GM23338 (cell line): ENCODE results near the gene CCDC43. TPM values are rescaled to one million over a fixed set of nuclear protein-coding genes. Genes with fewer than 3 reads are reported as not detected.

Experiments
- ATAC-seq: fragments of 200-7000 bp; cut with Tn5 transposase; 3 replicates; pipeline ENCODE4 v1.9.1; 2020
- DNase-seq: peaks from one replicate; pipeline ENCODE4 v3.0.0-alpha.2; 2015; ENCODE audit warnings: low spot score
- H2AFZ ChIP-seq: fragments of 200-600 bp; sonication (generic); 2 replicates; pipeline ENCODE4 v1.8.0; 2016; ENCODE audit warnings: antibody characterized with exemption, mild to moderate bottlenecking, moderate library complexity
- H3F3A ChIP-seq: fragments of 200-600 bp; sonication (generic); replicated peaks from 2 replicates; pipeline ENCODE4 v1.8.0; 2017; ENCODE audit warnings: antibody characterized with exemption, mixed run types, low read depth
- H3K27ac ChIP-seq: fragments of 200-600 bp; sonication (generic); 2 replicates; pipeline ENCODE4 v1.6.1; 2016; ENCODE audit warnings: low read depth
- H3K27me3 ChIP-seq: fragments of 200-600 bp; sonication (generic); 2 replicates; pipeline ENCODE4 v1.8.0; 2016; ENCODE audit warnings: mild to moderate bottlenecking, mixed run types, moderate library complexity; ENCODE audit not compliant: insufficient read depth
- H3K36me3 ChIP-seq: fragments of 200-600 bp; sonication (generic); 2 replicates; pipeline ENCODE4 v1.8.0; 2016; ENCODE audit warnings: mild to moderate bottlenecking; ENCODE audit not compliant: insufficient read depth
- H3K4me1 ChIP-seq: fragments of 200-600 bp; sonication (generic); 2 replicates; pipeline ENCODE4 v1.8.0; 2016; ENCODE audit warnings: mild to moderate bottlenecking, moderate library complexity; ENCODE audit not compliant: insufficient read depth
- H3K4me2 ChIP-seq: fragments of 200-600 bp; sonication (generic); 2 replicates; pipeline ENCODE4 v1.7.1; 2017; ENCODE audit warnings: mixed run types
- H3K4me3 ChIP-seq: fragments of 200-600 bp; sonication (generic); 2 replicates; pipeline ENCODE4 v1.6.1; 2016; ENCODE audit warnings: mixed run types
- H3K79me2 ChIP-seq: fragments of 200-600 bp; sonication (generic); replicated peaks from 2 replicates; pipeline ENCODE4 v1.8.0; 2017; ENCODE audit warnings: mild to moderate bottlenecking; ENCODE audit not compliant: insufficient read depth
- H3K9me2 ChIP-seq: fragments of 200-600 bp; sonication (generic); 2 replicates; pipeline ENCODE4 v1.8.0; 2017; ENCODE audit not compliant: insufficient read depth
- H4K20me1 ChIP-seq: fragments of 200-600 bp; sonication (generic); replicated peaks from 2 replicates; pipeline ENCODE4 v1.8.0; 2017; ENCODE audit warnings: mild to moderate bottlenecking; ENCODE audit not compliant: insufficient read depth
- H3K27ac Mint-ChIP-seq: 2 replicates; pipeline ENCODE4 v1.8.0; 2020; ENCODE audit warnings: inconsistent platforms, mild to moderate bottlenecking, moderate library complexity, mixed read lengths
- H3K27me3 Mint-ChIP-seq: 3 replicates; pipeline ENCODE4 v1.8.0; 2022; ENCODE audit warnings: low read depth, mild to moderate bottlenecking, moderate library complexity, mixed read lengths, inconsistent platforms; ENCODE audit not compliant: insufficient read depth, poor library complexity
- H3K36me3 Mint-ChIP-seq: 3 replicates; pipeline ENCODE4 v1.8.0; 2021; ENCODE audit warnings: low read depth, mild to moderate bottlenecking, inconsistent platforms, moderate library complexity, mixed read lengths
- H3K4me1 Mint-ChIP-seq: 3 replicates; pipeline ENCODE4 v1.8.0; 2020; ENCODE audit warnings: mild to moderate bottlenecking, inconsistent platforms, mixed read lengths
- H3K4me3 Mint-ChIP-seq: 3 replicates; pipeline ENCODE4 v1.8.0; 2021; ENCODE audit warnings: moderate library complexity, mild to moderate bottlenecking, inconsistent platforms, mixed read lengths
- H3K9me3 Mint-ChIP-seq: 3 replicates; pipeline ENCODE4 v1.8.0; 2020; ENCODE audit warnings: moderate library complexity, mild to moderate bottlenecking, inconsistent platforms, mixed read lengths
- CREB1 ChIP-seq: fragments of 250-450 bp; sonication (Bioruptor Pico); IDR thresholded peaks from 2 replicates; pipeline ENCODE4 v1.5.0; 2020; ENCODE audit warnings: low read depth, mild to moderate bottlenecking, moderate library complexity
- CTCF ChIP-seq, 2 experiments: fragments of 200-600 bp in 1 of 2; sonication (generic) in 1 of 2; conservative IDR thresholded peaks; 2 replicates each; pipeline versions ENCODE4 v1.5.1 to v1.6.1; 2016 to 2017; ENCODE audit warnings: antibody characterized with exemption in 2 of 2, low read depth in 2 of 2, mild to moderate bottlenecking in 2 of 2, moderate library complexity in 1 of 2
- ETS1 ChIP-seq: IDR thresholded peaks from 2 replicates; pipeline ENCODE4 v1.6.1; 2016; ENCODE audit warnings: antibody characterized with exemption
- EZH2 ChIP-seq: fragments of 200-600 bp; sonication (generic); IDR thresholded peaks from one replicate; pipeline ENCODE4 v1.8.0; 2017; ENCODE audit warnings: antibody characterized with exemption, mild to moderate bottlenecking, low read depth; ENCODE audit not compliant: unreplicated experiment
- EZH2phosphoT487 ChIP-seq: fragments of 200-600 bp; sonication (generic); IDR thresholded peaks from one replicate; pipeline ENCODE4 v1.8.1; 2018; ENCODE audit warnings: antibody characterized with exemption; ENCODE audit not compliant: unreplicated experiment
- JUNB ChIP-seq: IDR thresholded peaks from one replicate; pipeline ENCODE4 v1.6.1; 2016; ENCODE audit warnings: antibody characterized with exemption; ENCODE audit not compliant: unreplicated experiment
- NANOG ChIP-seq: IDR thresholded peaks from 2 replicates; pipeline ENCODE4 v1.6.1; 2016; ENCODE audit warnings: antibody characterized with exemption, borderline replicate concordance
- POLR2AphosphoS5 ChIP-seq: IDR thresholded peaks from 2 replicates; pipeline ENCODE4 v1.6.1; 2016; ENCODE audit warnings: antibody characterized with exemption, low read depth
- REST ChIP-seq: IDR thresholded peaks from one replicate; pipeline ENCODE4 v1.6.1; 2018; ENCODE audit warnings: antibody characterized with exemption; ENCODE audit not compliant: unreplicated experiment
- STAT1 ChIP-seq: IDR thresholded peaks from one replicate; pipeline ENCODE4 v1.6.1; 2016; ENCODE audit warnings: antibody characterized with exemption; ENCODE audit not compliant: unreplicated experiment
- ZNF114 ChIP-seq: fragments of 250-450 bp; sonication (Bioruptor Pico); IDR thresholded peaks from 2 replicates; pipeline ENCODE4 v1.5.0; 2020; ENCODE audit warnings: mild to moderate bottlenecking, moderate library complexity
- ZNF331 ChIP-seq: fragments of 250-450 bp; sonication (Bioruptor Pico); IDR thresholded peaks from 2 replicates; pipeline ENCODE4 v1.5.0; 2020; ENCODE audit warnings: low read depth, mild to moderate bottlenecking, moderate library complexity
- ZNF462 ChIP-seq: fragments of 250-450 bp; sonication (Bioruptor Pico); IDR thresholded peaks from 2 replicates; pipeline ENCODE4 v1.5.0; 2020; ENCODE audit warnings: mild to moderate bottlenecking, moderate library complexity
- polyA plus RNA-seq: library from polyadenylated mRNA; unstranded; fragments of >200 nt; fragmentation: Nextera tagmentation; extraction: Ambion mirVana; gene quantifications from 2 replicates; pipeline ENCODE4 v1.2.1, GENCODE V29; 2016
- total RNA-seq: library from RNA; depleted of rRNA; stranded (reverse); fragments of >200 nt; shearing (Covaris generic); gene quantifications from 2 replicates; pipeline ENCODE4 v1.2.3, GENCODE V29; 2014

The CCDC43 gene
- total and polyA plus RNA-seq, 2 experiments from 2014 or later: 29.8 to 55.3 TPM

- TF ChIP-seq JUNB: no peak
Measured at GRCh38 chr17:44666006-44666405, 23.6 kb downstream of the CCDC43 start (continued).

- Histone ChIP-seq H3F3A (no peaks in the 10 kb centered on the region), H3K27ac (no peak overlapping the region), H2AFZ (no peak overlapping the region), H3K9me2 (no peaks in the 10 kb centered on the region), H3K79me2 (no peaks in the 10 kb centered on the region), H3K4me1 (no peaks in the 10 kb centered on the region), H3K4me3 (no peak overlapping the region), H3K4me2 (no peak overlapping the region), H3K36me3 (no peaks in the 10 kb centered on the region), H4K20me1 (no peaks in the 10 kb centered on the region), H3K27me3 (no peaks in the 10 kb centered on the region)
- H3K36me3 Mint-ChIP-seq: no peaks in the 10 kb centered on the region
- H3K4me1 Mint-ChIP-seq: no peaks in the 10 kb centered on the region
- no peaks in the 10 kb centered on the region for H3K9me3 Mint-ChIP-seq
- no peaks in the 10 kb centered on the region for H3K27me3 Mint-ChIP-seq
- H3K4me3 Mint-ChIP-seq: no peak overlapping the region
- no peak for DNase-seq
- no peak for TF ChIP-seq STAT1
- no peak for TF ChIP-seq NANOG
- TF ChIP-seq ZNF462: no peak
- TF ChIP-seq EZH2: no peak
- no peak for TF ChIP-seq EZH2phosphoT487
- no peak for TF ChIP-seq ZNF114 (CRISPR knock-in tag)
- TF ChIP-seq ZNF331 (CRISPR knock-in tag): no peak
- TF ChIP-seq REST: no peak
- no peak for TF ChIP-seq CREB1
- TF ChIP-seq ETS1: no peak
- no peak for TF ChIP-seq JUNB
- TF ChIP-seq POLR2AphosphoS5: no peak
- no peak for TF ChIP-seq CTCF (conservative IDR thresholded peaks at IDR 0.05; ENCODE audit: low read depth in 2 of 2)
- ATAC-seq: no peak
- no peak overlapping the region for H3K27ac Mint-ChIP-seq
Measured at GRCh38 chr17:44664867-44665266, 24.7 kb downstream of the CCDC43 start.
